Lower lobe of right lung (tissue), 2 donors: Measurements from ENCODE around the gene GABRR2. TPM values are rescaled to one million over a fixed set of nuclear protein-coding genes. Genes with fewer than 3 reads are reported as not detected.
A peak's percentile ranks its signal among the peaks of the same experiment; 100 is the strongest.

Experiments
- ATAC-seq, 2 donors: fragments of 200-7000 bp; cut with Tn5 transposase; one replicate each; pipeline ENCODE4 v1.9.1; 2020 to 2022; ENCODE audit warnings: mild to moderate bottlenecking in 2 of 2, moderate library complexity in 2 of 2
- DNase-seq: peaks from one replicate; pipeline ENCODE4 v3.0.0-alpha.2; 2020
- H3K27ac ChIP-seq: fragments of 200-600 bp; one replicate; pipeline ENCODE4 v1.8.0; 2022
- H3K27me3 ChIP-seq: fragments of 200-600 bp; one replicate; pipeline ENCODE4 v1.8.0; 2022; ENCODE audit warnings: low read depth
- H3K36me3 ChIP-seq: fragments of 200-600 bp; one replicate; pipeline ENCODE4 v1.8.0; 2022; ENCODE audit warnings: mild to moderate bottlenecking
- H3K4me1 ChIP-seq: fragments of 200-600 bp; one replicate; pipeline ENCODE4 v1.8.0; 2022
- H3K4me3 ChIP-seq: fragments of 200-600 bp; one replicate; pipeline ENCODE4 v1.8.0; 2022; ENCODE audit warnings: mild to moderate bottlenecking
- H3K9me3 ChIP-seq: fragments of 200-600 bp; one replicate; pipeline ENCODE4 v1.8.0; 2022
- CTCF ChIP-seq: fragments of 200-600 bp; IDR thresholded peaks from one replicate; pipeline ENCODE4 v1.8.0; 2022; ENCODE audit warnings: antibody characterized with exemption, mild to moderate bottlenecking
- intact Hi-C: fragments of 100-400 bp; cut with DNase I; formaldehyde crosslinking; loops from one replicate; pipeline ENCODE4 v1.11.0; 2022
- total RNA-seq: library from RNA; stranded (reverse); fragmentation: NEBNext Ultra II Directional; extraction: Animal tissue kit (Norgen Biotek cat#: 25700); gene quantifications from one replicate; pipeline ENCODE4 v1.2.1, GENCODE V29; 2021
- donor health status: DM: no; HTN: yes; CAD: no; lungs with severe emphysema.

The GABRR2 gene
- total RNA-seq, 1 donor from 2014 or later, result 1.2 TPM

GRCh38 chr6:89323511-89323971 lies 8.4 kb upstream of the GABRR2 start:
- DNase-seq (no peak), ATAC-seq (no peak)
- peaks cover 7% of the 10 kb centered on the region for H3K4me1 ChIP-seq
- H3K27ac ChIP-seq, result no peak overlapping the region
- H3K27me3 ChIP-seq, result no peaks in the 10 kb centered on the region
- TF ChIP-seq CTCF, result no peak
- H3K4me3 ChIP-seq, result no peak overlapping the region
- no peaks in the 10 kb centered on the region for H3K9me3 ChIP-seq
- intact Hi-C loops, result no loop called here
- H3K36me3 ChIP-seq, result peaks cover 28% of the 10 kb centered on the region

GRCh38 chr6:89321131-89321970 lies 6.3 kb upstream of the GABRR2 start:
- ATAC-seq, result peak; percentile 83 to 93
- DNase-seq, result peak; percentile 61
- no peaks in the 10 kb centered on the region for H3K27me3 ChIP-seq
- H3K27ac ChIP-seq, result no peak overlapping the region
- H3K4me1 ChIP-seq, result peaks cover 7% of the 10 kb centered on the region
- H3K4me3 ChIP-seq, result no peak overlapping the region
- intact Hi-C loops, result no loop called here
- no peak for TF ChIP-seq CTCF
- H3K36me3 ChIP-seq, result peaks cover 6% of the 10 kb centered on the region
- no peaks in the 10 kb centered on the region for H3K9me3 ChIP-seq

GRCh38 chr6:89320012-89320559 lies 5.0 kb upstream of the GABRR2 start:
- TF ChIP-seq CTCF, result no peak
- no peaks in the 10 kb centered on the region for H3K27me3 ChIP-seq
- intact Hi-C loops, result no loop called here
- DNase-seq (no peak), ATAC-seq (no peak)
- no peaks in the 10 kb centered on the region for H3K9me3 ChIP-seq
- no peaks in the 10 kb centered on the region for H3K36me3 ChIP-seq
- H3K4me3 ChIP-seq, result no peak overlapping the region
- H3K27ac ChIP-seq, result no peak overlapping the region
- H3K4me1 ChIP-seq, result peaks cover 7% of the 10 kb centered on the region

GRCh38 chr6:89317067-89317466 lies 2.0 kb upstream of the GABRR2 start:
- H3K27me3 ChIP-seq, result no peaks in the 10 kb centered on the region
- intact Hi-C loops, result no loop called here
- H3K9me3 ChIP-seq, result no peaks in the 10 kb centered on the region
- no peak for DNase-seq
- no peak for TF ChIP-seq CTCF
- no peak overlapping the region for H3K27ac ChIP-seq
- peaks cover 24% of the 10 kb centered on the region for H3K4me1 ChIP-seq
- no peak for ATAC-seq
- H3K36me3 ChIP-seq, result no peaks in the 10 kb centered on the region
- no peak overlapping the region for H3K4me3 ChIP-seq

- Histone ChIP-seq H3K36me3 (no peaks in the 10 kb centered on the region), H3K27ac (no peak overlapping the region), H3K27me3 (no peaks in the 10 kb centered on the region), H3K4me1 (peaks cover 25% of the 10 kb centered on the region), H3K9me3 (no peaks in the 10 kb centered on the region), H3K4me3 (no peak overlapping the region)
- TF ChIP-seq CTCF, result no peak
- DNase-seq (no peak), ATAC-seq (no peak)
- intact Hi-C loops, result no loop called here
Measured at GRCh38 chr6:89314692-89315091, 407 bp downstream of the GABRR2 start.
